Hematopoietic multipotent progenitor cell treated with erythropoietin and hydrocortisone succinate and interleukin-3 and kit ligand, for 8 days (in vitro differentiated cells): ENCODE data around the gene KRTAP2-3.
"Not testable (repeated sequence)": the region's sequence is repeated elsewhere in the genome, so short reads cannot be mapped to it uniquely, and the experiment has no call there.

Source experiments
- DNase-seq: peaks from one replicate; pipeline ENCODE4 v3.0.0-alpha.2; 2015

The KRTAP2-3 gene

GRCh38 chr17:41060052-41060604, at the start of gene KRTAP2-3:
Gene KRTAP2-3 (minus strand): TSS chr17:41060114. CDS start chr17:41060050, 64 bp downstream.
- no peak for DNase-seq

GRCh38 chr17:41108728-41109386, 48.9 kb upstream of the KRTAP2-3 start:
- DNase-seq = not testable (repeated sequence)

DNA sequence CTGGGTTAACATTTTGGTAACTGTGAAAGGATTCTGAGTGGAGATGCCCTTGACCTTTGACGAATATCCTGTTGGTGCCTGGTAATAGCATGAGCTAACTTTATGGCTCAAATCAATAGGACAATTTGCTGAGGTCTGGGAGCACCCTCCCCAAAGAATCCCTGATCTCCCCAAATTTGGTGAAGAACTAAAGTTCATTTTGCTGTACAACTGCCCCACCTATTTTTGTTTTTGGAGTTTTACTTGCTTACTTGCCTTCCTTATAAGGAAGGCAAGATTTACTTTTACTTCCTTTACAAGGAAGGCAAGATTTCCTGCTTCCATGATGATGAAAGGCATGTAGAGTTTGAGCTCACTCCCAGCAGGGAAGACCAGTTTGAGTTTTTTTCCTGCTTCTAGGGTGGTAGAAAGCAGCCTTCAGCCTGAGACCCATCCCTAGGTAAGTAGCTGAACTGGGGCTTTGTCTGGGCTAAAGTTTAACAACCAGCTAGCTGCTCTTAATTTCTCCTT, 48.1 kb upstream of the KRTAP2-3 start:
- DNase-seq = no peak

DNA sequence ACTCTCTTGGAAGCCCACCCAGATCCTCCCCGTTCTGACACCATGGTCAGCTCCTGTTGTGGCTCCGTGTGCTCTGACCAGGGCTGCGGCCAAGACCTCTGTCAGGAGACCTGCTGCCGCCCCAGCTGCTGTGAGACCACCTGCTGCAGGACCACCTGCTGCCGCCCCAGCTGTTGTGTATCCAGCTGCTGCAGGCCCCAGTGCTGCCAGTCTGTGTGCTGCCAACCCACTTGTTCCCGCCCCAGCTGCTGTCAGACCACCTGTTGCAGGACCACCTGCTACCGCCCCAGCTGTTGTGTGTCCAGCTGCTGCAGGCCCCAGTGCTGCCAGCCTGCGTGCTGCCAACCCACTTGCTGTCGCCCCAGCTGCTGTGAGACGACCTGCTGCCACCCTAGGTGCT, 45.4 kb upstream of the KRTAP2-3 start, which contains the start of gene KRTAP4-9:
KRTAP4-9 (plus strand) TSS at position 43 of the 400 bp plus-strand sequence; CDS start at position 43, 0 bp downstream.
- DNase-seq = not testable (repeated sequence)

GRCh38 chr17:41104386-41105038, 44.6 kb upstream of the KRTAP2-3 start:
- DNase-seq = not testable (repeated sequence)

GRCh38 chr17:41103896-41104295, 44.0 kb upstream of the KRTAP2-3 start:
- no peak for DNase-seq

DNA sequence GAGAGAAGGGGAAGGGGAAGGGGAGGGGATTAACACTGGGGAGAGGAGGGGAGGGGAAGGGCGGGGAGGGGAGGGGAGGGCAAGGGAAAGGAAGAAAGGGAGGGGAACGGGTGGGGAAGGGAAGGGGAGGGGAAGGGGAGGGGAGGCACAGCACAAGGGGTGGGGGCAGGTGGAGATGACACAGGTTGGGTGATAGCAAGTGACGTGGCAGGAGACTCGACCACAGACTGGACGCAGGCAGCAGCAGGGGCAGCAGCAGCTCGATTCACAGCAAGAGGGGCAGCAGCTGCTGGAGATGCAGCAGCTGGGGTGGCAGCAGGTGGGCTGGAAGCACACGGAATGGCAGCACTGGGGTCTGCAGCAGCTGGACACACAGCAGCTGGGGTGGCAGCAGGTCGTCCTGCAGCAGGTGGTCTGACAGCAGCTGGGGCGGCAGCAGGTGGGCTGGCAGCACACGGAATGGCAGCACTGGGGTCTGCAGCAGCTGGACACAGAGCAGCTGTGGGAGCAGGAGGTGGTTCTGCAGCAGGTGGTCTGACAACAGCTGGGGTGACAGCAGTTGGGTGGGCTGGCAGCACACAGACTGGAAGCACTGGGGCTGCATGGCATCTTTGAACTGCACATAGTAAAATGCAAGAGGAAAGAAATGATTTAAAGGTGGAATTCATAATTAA, 41.8 kb upstream of the KRTAP2-3 start, which contains the start of gene KRTAP4-16:
KRTAP4-16 (minus strand) TSS at position 624 of the 674 bp plus-strand sequence; CDS start at position 624, 0 bp downstream.
- DNase-seq = no peak

DNA sequence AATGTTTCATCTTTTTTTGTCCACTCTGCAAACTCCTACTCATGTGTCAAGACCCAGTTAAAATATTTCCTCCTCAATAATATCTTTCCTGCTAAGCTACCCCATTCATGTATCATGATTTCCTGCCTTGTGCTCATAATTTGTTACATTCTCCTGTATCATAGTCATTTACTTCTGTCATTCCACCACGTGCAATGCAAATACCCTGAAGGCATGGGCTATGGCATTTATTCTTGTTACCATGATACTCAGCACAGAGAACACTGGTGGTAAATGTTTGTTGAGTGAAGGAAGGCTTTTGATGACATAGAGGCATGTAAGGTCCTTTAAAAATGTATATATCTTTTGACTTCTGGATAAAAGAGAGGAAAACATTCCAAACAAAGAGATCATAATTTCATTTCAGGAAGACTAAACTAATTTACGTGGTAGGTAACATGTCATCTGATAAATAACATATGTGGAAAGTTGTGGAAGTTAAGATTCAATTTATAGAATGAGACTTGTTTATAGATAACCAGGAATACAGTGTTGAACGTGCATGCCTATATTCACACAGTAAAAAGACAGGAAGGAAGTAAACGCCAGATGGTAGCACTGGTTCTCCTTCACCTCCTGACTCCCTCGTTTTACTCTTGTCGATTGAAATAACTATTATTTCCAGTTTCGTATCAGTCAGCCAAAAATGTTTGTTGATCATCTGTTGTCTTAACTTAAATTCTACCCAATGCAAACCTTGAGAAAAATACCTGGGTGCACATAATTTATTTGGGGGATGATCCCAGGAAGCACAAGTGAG, 40.0 kb upstream of the KRTAP2-3 start:
- DNase-seq = not testable (repeated sequence)

GRCh38 chr17:41098481-41098880, 38.6 kb upstream of the KRTAP2-3 start:
- no peak for DNase-seq

- no peak for DNase-seq
Observed at GRCh38 chr17:41098042-41098441, 38.1 kb upstream of the KRTAP2-3 start, which contains the start of gene KRTAP4-8. Gene KRTAP4-8 (minus strand): TSS chr17:41098142. CDS start chr17:41098084, 58 bp downstream.

GRCh38 chr17:41096055-41096454, 36.1 kb upstream of the KRTAP2-3 start:
- no peak for DNase-seq

DNA sequence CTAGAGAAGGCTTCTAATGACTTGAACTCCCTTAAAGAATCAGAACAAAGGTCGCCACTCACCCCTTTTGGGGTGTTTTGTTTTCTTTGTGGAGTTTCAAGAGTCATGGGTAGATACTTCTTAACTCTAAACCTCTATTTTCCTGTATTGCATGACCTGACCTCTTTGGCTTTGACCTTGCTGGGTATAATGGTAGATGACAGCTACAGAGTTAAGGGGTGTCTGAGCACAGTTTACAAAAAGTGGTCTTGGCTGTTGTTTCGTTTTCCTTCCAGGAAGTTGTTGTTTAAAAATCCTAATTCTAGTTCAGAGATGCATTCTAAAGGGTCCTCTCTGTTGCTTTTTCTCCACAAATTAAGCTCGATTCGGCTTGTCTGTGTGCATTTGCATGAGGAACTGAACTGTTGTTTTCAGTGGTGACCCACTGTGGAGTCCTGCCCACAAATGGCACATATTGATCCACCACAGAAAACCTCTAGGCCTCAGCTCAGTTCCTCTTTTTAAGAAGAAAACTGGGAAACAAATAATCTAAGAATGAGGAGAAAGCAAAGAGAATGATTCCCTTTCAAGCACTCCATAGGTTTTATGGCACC, 28.9 kb upstream of the KRTAP2-3 start:
- DNase-seq = not testable (repeated sequence)

- DNase-seq = not testable (repeated sequence)
Observed at GRCh38 chr17:41084100-41084856, 24.4 kb upstream of the KRTAP2-3 start, which contains the start of gene KRTAP4-7. Gene KRTAP4-7 (plus strand): TSS chr17:41084150. CDS start chr17:41084207, 57 bp downstream.

GRCh38 chr17:41083427-41083826, 23.5 kb upstream of the KRTAP2-3 start:
- DNase-seq = not testable (repeated sequence)

DNA sequence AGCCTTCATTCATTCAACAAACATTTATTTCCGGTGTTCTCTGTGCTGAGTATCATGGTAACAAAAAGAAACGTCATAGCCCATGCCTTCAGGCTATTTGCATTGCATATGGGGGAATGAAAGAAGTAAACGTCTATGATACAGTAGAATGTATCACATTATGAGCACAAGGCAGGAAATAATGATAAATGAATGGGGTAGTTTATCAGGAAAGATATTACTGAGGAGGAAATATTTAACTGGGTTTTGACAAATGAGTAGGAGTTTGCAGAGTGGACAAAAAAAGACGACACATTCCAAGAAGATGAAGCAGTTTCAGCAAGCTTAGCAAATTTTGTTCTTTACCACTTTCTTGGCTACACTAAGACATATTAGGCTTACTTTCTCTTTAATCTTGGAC, 22.7 kb upstream of the KRTAP2-3 start:
- DNase-seq = no peak

- DNase-seq = no peak
Observed at GRCh38 chr17:41076788-41077187, 16.9 kb upstream of the KRTAP2-3 start.

DNA sequence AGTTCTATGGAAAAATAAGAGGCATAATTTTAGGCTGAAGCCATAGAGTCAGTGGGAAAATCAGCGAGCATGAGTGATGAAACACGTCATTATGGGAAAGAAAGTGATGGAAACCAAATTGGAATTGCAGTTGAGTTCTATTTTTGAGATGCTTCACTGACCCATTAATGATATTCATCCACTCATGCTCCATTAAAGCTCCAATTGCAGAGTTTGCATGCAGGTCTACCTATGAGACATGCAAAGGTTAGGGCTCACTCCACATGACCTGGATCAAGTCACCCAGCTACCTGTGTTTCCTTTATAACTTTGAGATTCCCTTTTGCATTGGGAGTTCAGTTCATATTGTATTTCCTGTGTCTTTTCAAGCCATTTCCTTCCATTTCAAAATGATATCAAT, 13.8 kb upstream of the KRTAP2-3 start:
- DNase-seq = no peak

- DNase-seq = no peak
Observed at GRCh38 chr17:41071606-41072360, 11.9 kb upstream of the KRTAP2-3 start.

GRCh38 chr17:41069031-41069430, 9.1 kb upstream of the KRTAP2-3 start:
- DNase-seq = no peak

DNA sequence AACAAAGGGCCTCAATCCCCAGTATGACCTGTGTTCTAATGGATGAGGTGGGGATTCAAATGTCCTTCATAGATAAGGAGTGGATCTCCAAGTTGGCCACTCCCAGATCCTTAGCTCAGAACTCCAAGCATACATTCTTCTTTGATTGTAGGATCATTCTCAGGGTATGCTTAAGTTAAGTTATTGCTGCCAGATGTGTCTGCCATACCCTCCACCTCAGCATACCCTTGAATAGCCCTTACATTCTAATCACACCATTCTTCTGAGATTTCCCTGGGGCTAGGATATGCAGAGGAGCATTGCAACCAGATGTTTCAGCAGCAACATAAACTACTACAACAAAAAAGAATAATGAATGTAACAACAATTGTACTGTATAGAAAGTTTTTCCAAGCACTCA, 7.4 kb upstream of the KRTAP2-3 start:
- no peak for DNase-seq
